ENCODE data around the gene C10orf71.

- TF ChIP-seq CTCF (IDR thresholded peaks at IDR 0.05), result no peak
- TF ChIP-seq EP300 (IDR thresholded peaks at IDR 0.05), result no peak
- TF ChIP-seq POLR2A (IDR thresholded peaks at IDR 0.05), result no peak
Measured at GRCh38 chr10:49361735-49362568, 63.0 kb downstream of the C10orf71 start.
